Liver (tissue), 9 donors: ENCODE data around the gene GCC1. TPM values are rescaled to one million over a fixed set of nuclear protein-coding genes. Genes with fewer than 3 reads are reported as not detected.

Source experiments
- DNase-seq: peaks from one replicate; pipeline ENCODE4 v3.0.0-alpha.2; 2017; ENCODE audit warnings: low spot score
- H3K27ac ChIP-seq, 2 donors: one replicate each; pipeline ENCODE4 v1.7.0; 2013; ENCODE audit warnings: inconsistent platforms in 2 of 2, low read length in 2 of 2, control low read depth in 1 of 2, low read depth in 1 of 2, mild to moderate bottlenecking in 1 of 2
- H3K27me3 ChIP-seq, 4 donors: one replicate each; pipeline versions ENCODE4 v1.6.1 to v1.7.0; 2013; ENCODE audit warnings: low read length in 3 of 4, inconsistent platforms in 1 of 4, mild to moderate bottlenecking in 1 of 4, moderate library complexity in 1 of 4; ENCODE audit not compliant: control insufficient read depth in 4 of 4, insufficient read depth in 4 of 4
- H3K36me3 ChIP-seq, 4 donors: one replicate each; pipeline versions ENCODE4 v1.6.1 to v1.7.0; 2013; ENCODE audit warnings: low read length in 3 of 4, mild to moderate bottlenecking in 3 of 4, low read depth in 1 of 4, moderate library complexity in 1 of 4; ENCODE audit not compliant: control insufficient read depth in 4 of 4, insufficient read depth in 3 of 4
- H3K4me1 ChIP-seq, 4 donors: one replicate each; pipeline versions ENCODE4 v1.6.1 to v1.7.0; 2013; ENCODE audit warnings: low read length in 3 of 4, mild to moderate bottlenecking in 3 of 4, moderate library complexity in 1 of 4; ENCODE audit not compliant: control insufficient read depth in 4 of 4, insufficient read depth in 4 of 4
- H3K4me3 ChIP-seq, 3 donors: one replicate each; pipeline versions ENCODE4 v1.6.1 to v1.7.0; 2013; ENCODE audit warnings: low read length in 3 of 3, control low read depth in 1 of 3, low read depth in 1 of 3, mild to moderate bottlenecking in 1 of 3
- H3K9ac ChIP-seq, 2 donors: one replicate each; pipeline ENCODE4 v1.7.0; 2013; ENCODE audit warnings: low read length in 2 of 2, mild to moderate bottlenecking in 2 of 2, moderate library complexity in 2 of 2, control low read depth in 1 of 2, low read depth in 1 of 2
- H3K9me3 ChIP-seq, 4 donors: one replicate each; pipeline versions ENCODE4 v1.6.1 to v1.7.0; 2013; ENCODE audit warnings: low read length in 3 of 4; ENCODE audit not compliant: control insufficient read depth in 4 of 4
- CTCF ChIP-seq: fragments of 150-350 bp; IDR thresholded peaks from 2 replicates; pipeline ENCODE4 v1.5.1; 2017; ENCODE audit warnings: improper control_type of control experiment, low read depth, low read length; ENCODE audit not compliant: missing input control
- EGR1 ChIP-seq, 2 donors: IDR thresholded peaks; 2 replicates each; pipeline ENCODE4 v1.6.1; 2016 to 2018; ENCODE audit warnings: antibody characterized with exemption in 2 of 2, low read depth in 2 of 2
- FOXA1 ChIP-seq: IDR thresholded peaks from 2 replicates; pipeline ENCODE4 v1.6.1; 2016; ENCODE audit warnings: antibody characterized with exemption
- FOXA2 ChIP-seq: IDR thresholded peaks from 2 replicates; pipeline ENCODE4 v1.6.1; 2016; ENCODE audit warnings: antibody characterized with exemption
- GABPA ChIP-seq, 2 donors: IDR thresholded peaks in 1 of 2; conservative IDR thresholded peaks in 1 of 2; 2 replicates each; pipeline ENCODE4 v1.6.1; 2016; ENCODE audit warnings: antibody characterized with exemption in 2 of 2, mild to moderate bottlenecking in 1 of 2, moderate library complexity in 1 of 2
- HNF4A ChIP-seq, 2 donors: conservative IDR thresholded peaks; 2 replicates each; pipeline ENCODE4 v1.6.1; 2016; ENCODE audit warnings: antibody characterized with exemption in 2 of 2, mild to moderate bottlenecking in 2 of 2
- HNF4G ChIP-seq: IDR thresholded peaks from 2 replicates; pipeline ENCODE4 v1.6.1; 2016; ENCODE audit warnings: antibody characterized with exemption
- JUND ChIP-seq, 2 donors: IDR thresholded peaks; 2 replicates each; pipeline ENCODE4 v1.6.1; 2016; ENCODE audit warnings: antibody characterized with exemption in 2 of 2
- MAX ChIP-seq: IDR thresholded peaks from 2 replicates; pipeline ENCODE4 v1.6.1; 2016; ENCODE audit warnings: antibody characterized with exemption
- NR2F2 ChIP-seq: IDR thresholded peaks from 2 replicates; pipeline ENCODE4 v1.6.1; 2016; ENCODE audit warnings: antibody characterized with exemption
- RAD21 ChIP-seq, 2 donors: IDR thresholded peaks; 2 replicates each; pipeline ENCODE4 v1.6.1; 2016; ENCODE audit warnings: antibody characterized with exemption in 2 of 2, mild to moderate bottlenecking in 2 of 2
- REST ChIP-seq: IDR thresholded peaks from 2 replicates; pipeline ENCODE4 v1.6.1; 2016; ENCODE audit warnings: antibody characterized with exemption, mild to moderate bottlenecking
- RXRA ChIP-seq, 2 donors: IDR thresholded peaks; 2 replicates each; pipeline ENCODE4 v1.6.1; 2017 to 2018; ENCODE audit warnings: antibody characterized with exemption in 2 of 2, mild to moderate bottlenecking in 1 of 2
- SP1 ChIP-seq: IDR thresholded peaks from 2 replicates; pipeline ENCODE4 v1.6.1; 2018; ENCODE audit warnings: antibody characterized with exemption, mild to moderate bottlenecking
- TAF1 ChIP-seq: conservative IDR thresholded peaks from 2 replicates; pipeline ENCODE4 v1.6.1; 2016; ENCODE audit warnings: antibody characterized with exemption, mild to moderate bottlenecking
- YY1 ChIP-seq: IDR thresholded peaks from 2 replicates; pipeline ENCODE4 v1.6.1; 2016; ENCODE audit warnings: antibody characterized with exemption, mild to moderate bottlenecking
- WGBS: extraction: QIAGEN DNeasy Blood & Tissue Kit; methylation state at CpG from one replicate; pipeline ENCODE4 v1.1.7; 2013; 5-methylcytosine and 5-hydroxymethylcytosine counted together
- polyA plus RNA-seq, 2 donors: library from polyadenylated mRNA; stranded (reverse) in 1 of 2; unstranded in 1 of 2; fragments of 200-250 nt in 1 of 2; fragments of >200 nt in 1 of 2; fragmentation: Nextera tagmentation in 1 of 2; extraction: Ambion mirVana in 1 of 2; gene quantifications; one replicate each; pipeline versions ENCODE4 v1.2.1 to v1.2.3, GENCODE V29; 2013 to 2015
- total RNA-seq, 2 donors: library from RNA; depleted of rRNA; stranded (reverse); fragments of >200 nt; gene quantifications; one replicate each; pipeline ENCODE4 v1.2.3, GENCODE V29; 2014
- TF ChIP-seq, protein P1 (sequence below): IDR thresholded peaks from 2 replicates; pipeline ENCODE4 v1.6.1; 2016; ENCODE audit warnings: antibody characterized with exemption
- TF ChIP-seq, protein P2 (sequence below): IDR thresholded peaks from 2 replicates; pipeline ENCODE4 v1.6.1; 2016; ENCODE audit warnings: antibody characterized with exemption
- donor health status: healthy.
- donor health status: healthy.
- donor health status: healthy.
- donor health status: healthy.
- donor health status: healthy.

The GCC1 gene
- total and polyA plus RNA-seq, 4 donors = 4.6 to 16.1 (median 8.0) TPM

DNA sequence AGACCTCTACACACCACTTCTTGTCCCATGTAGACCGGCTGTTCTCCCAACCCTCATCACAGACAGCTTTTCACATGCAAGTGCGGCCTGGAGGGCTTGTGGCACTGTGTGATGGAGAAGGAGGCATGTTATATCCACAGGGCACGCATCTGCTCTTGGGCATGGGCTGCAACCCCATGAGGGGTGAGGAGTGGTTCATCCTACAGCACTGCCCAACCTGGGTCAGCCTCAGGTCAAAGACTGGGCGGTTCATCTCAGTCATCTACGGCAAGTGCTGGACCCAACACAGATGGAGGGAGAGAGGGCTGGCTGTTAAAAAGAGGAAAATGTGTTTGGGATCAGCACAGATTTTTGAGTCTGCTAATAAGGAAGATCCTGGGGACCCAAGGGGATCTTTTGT lies 10.3 kb upstream of the GCC1 start:
- 97% methylated on average over 5 of the region's 5 CpGs for WGBS
- TF ChIP-seq EGR1 (IDR thresholded peaks at IDR 0.05; ENCODE audit: low read depth in 2 of 2) (no peak), HNF4G (no peak), TAF1 (no peak), RAD21 (IDR thresholded peaks at IDR 0.05) (no peak), FOXA2 (no peak)

GRCh38 chr7:127594490-127594889 lies 9.1 kb upstream of the GCC1 start:
- peak; percentile 43 for DNase-seq
- 22% methylated on average over 1 of the region's 1 CpG for WGBS

More for the DNA sequence above, 10.3 kb upstream of the GCC1 start:
- H3K9me3 ChIP-seq = no peaks in the 10 kb centered on the region
- H3K9ac ChIP-seq = no peak overlapping the region
- no peaks in the 10 kb centered on the region for H3K27me3 ChIP-seq
- peaks cover 3 to 23% (median 15%) of the 10 kb centered on the region in 4 donors for H3K4me1 ChIP-seq
- H3K4me3 ChIP-seq = no peak overlapping the region
- no peak overlapping the region for H3K27ac ChIP-seq
- peaks cover 3 to 11% (median 8%) of the 10 kb centered on the region in 4 donors for H3K36me3 ChIP-seq
- no peak for DNase-seq

More at GRCh38 chr7:127594490-127594889, 9.1 kb upstream of the GCC1 start:
- peaks cover 6 to 14% (median 10%) of the 10 kb centered on the region in 4 donors for H3K36me3 ChIP-seq
- no peaks in the 10 kb centered on the region for H3K9me3 ChIP-seq
- no peak overlapping the region for H3K9ac ChIP-seq
- H3K27ac ChIP-seq = no peak overlapping the region
- no peaks in the 10 kb centered on the region for H3K27me3 ChIP-seq
- no peak overlapping the region for H3K4me3 ChIP-seq
- peaks cover 3 to 25% (median 19%) of the 10 kb centered on the region in 4 donors for H3K4me1 ChIP-seq
- TF ChIP-seq HNF4G = peak; percentile 57
- no peak for TF ChIP-seq REST
- no peak for TF ChIP-seq YY1
- peak in 1 of 2 donors; percentile 45 for TF ChIP-seq RAD21 (IDR thresholded peaks at IDR 0.05)
- peak; percentile 72 to 82 for TF ChIP-seq HNF4A (conservative IDR thresholded peaks at IDR 0.05)
- no peak for TF ChIP-seq MAX
- TF ChIP-seq FOXA2 = no peak
- TF ChIP-seq NR2F2 = no peak
- no peak for TF ChIP-seq JUND (IDR thresholded peaks at IDR 0.05)
- peak; percentile 67 for TF ChIP-seq SP1
- TF ChIP-seq, protein P1, sequence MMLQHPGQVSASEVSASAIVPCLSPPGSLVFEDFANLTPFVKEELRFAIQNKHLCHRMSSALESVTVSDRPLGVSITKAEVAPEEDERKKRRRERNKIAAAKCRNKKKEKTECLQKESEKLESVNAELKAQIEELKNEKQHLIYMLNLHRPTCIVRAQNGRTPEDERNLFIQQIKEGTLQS = no peak
- no peak for TF ChIP-seq CTCF
- no peak for TF ChIP-seq TAF1
- no peak for TF ChIP-seq GABPA (IDR thresholded peaks at IDR 0.05 in 1 of 2, conservative IDR thresholded peaks at IDR 0.05 in 1 of 2)
- no peak for TF ChIP-seq FOXA1
- no peak for TF ChIP-seq EGR1 (IDR thresholded peaks at IDR 0.05; ENCODE audit: low read depth in 2 of 2)
- TF ChIP-seq, protein P2, sequence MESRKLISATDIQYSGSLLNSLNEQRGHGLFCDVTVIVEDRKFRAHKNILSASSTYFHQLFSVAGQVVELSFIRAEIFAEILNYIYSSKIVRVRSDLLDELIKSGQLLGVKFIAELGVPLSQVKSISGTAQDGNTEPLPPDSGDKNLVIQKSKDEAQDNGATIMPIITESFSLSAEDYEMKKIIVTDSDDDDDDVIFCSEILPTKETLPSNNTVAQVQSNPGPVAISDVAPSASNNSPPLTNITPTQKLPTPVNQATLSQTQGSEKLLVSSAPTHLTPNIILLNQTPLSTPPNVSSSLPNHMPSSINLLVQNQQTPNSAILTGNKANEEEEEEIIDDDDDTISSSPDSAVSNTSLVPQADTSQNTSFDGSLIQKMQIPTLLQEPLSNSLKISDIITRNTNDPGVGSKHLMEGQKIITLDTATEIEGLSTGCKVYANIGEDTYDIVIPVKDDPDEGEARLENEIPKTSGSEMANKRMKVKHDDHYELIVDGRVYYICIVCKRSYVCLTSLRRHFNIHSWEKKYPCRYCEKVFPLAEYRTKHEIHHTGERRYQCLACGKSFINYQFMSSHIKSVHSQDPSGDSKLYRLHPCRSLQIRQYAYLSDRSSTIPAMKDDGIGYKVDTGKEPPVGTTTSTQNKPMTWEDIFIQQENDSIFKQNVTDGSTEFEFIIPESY = no peak
- TF ChIP-seq RXRA (IDR thresholded peaks at IDR 0.05) = peak in 1 of 2 donors; percentile 43
